Gastroesophageal sphincter (tissue), 3 donors: Measurements from ENCODE around the gene CDH4.

ENCODE experiments used
- POLR2A ChIP-seq, 2 donors: fragments of 450-650 bp; IDR thresholded peaks; one replicate each; pipeline ENCODE4 v1.6.1; 2017; ENCODE audit warnings: antibody characterized with exemption in 2 of 2, mild to moderate bottlenecking in 2 of 2, moderate library complexity in 1 of 2
- TF ChIP-seq, protein P1 (sequence below), 4 experiments: fragments of 200-600 bp in 2 of 4; fragments of 450-650 bp in 2 of 4; sonication (generic) in 1 of 4; IDR thresholded peaks; one replicate each; pipeline ENCODE4 v1.5.1; 2017 to 2019; ENCODE audit warnings: antibody characterized with exemption in 4 of 4, mild to moderate bottlenecking in 2 of 4, moderate library complexity in 2 of 4

- no peak for TF ChIP-seq POLR2A (IDR thresholded peaks at IDR 0.05)
- TF ChIP-seq, protein P1, sequence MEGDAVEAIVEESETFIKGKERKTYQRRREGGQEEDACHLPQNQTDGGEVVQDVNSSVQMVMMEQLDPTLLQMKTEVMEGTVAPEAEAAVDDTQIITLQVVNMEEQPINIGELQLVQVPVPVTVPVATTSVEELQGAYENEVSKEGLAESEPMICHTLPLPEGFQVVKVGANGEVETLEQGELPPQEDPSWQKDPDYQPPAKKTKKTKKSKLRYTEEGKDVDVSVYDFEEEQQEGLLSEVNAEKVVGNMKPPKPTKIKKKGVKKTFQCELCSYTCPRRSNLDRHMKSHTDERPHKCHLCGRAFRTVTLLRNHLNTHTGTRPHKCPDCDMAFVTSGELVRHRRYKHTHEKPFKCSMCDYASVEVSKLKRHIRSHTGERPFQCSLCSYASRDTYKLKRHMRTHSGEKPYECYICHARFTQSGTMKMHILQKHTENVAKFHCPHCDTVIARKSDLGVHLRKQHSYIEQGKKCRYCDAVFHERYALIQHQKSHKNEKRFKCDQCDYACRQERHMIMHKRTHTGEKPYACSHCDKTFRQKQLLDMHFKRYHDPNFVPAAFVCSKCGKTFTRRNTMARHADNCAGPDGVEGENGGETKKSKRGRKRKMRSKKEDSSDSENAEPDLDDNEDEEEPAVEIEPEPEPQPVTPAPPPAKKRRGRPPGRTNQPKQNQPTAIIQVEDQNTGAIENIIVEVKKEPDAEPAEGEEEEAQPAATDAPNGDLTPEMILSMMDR (IDR thresholded peaks at IDR 0.05), result no peak
Measured at GRCh38 chr20:61514396-61514795, 262.3 kb downstream of the CDH4 start.
